Hepatocyte (in vitro differentiated cells): ENCODE data around the gene SYNDIG1. TPM values are rescaled to one million over a fixed set of nuclear protein-coding genes. Genes with fewer than 3 reads are reported as not detected.

Source experiments
- DNase-seq: peaks from one replicate; pipeline ENCODE4 v3.0.0-alpha.2; 2016; ENCODE audit warnings: low spot score
- H2AFZ ChIP-seq: fragments of 200-600 bp; sonication (generic); 2 replicates; pipeline ENCODE4 v1.6.0; 2016; ENCODE audit warnings: antibody characterized with exemption, mild to moderate bottlenecking
- H3K27ac ChIP-seq: fragments of 200-600 bp; sonication (generic); 2 replicates; pipeline ENCODE4 v1.5.1; 2016; ENCODE audit warnings: mild to moderate bottlenecking
- H3K27me3 ChIP-seq: fragments of 200-600 bp; sonication (generic); 2 replicates; pipeline ENCODE4 v1.6.1; 2016
- H3K36me3 ChIP-seq: fragments of 200-600 bp; sonication (generic); replicated peaks from 2 replicates; pipeline ENCODE4 v1.5.1; 2016; ENCODE audit warnings: low read depth; ENCODE audit not compliant: insufficient read depth
- H3K4me1 ChIP-seq: fragments of 200-600 bp; sonication (generic); 2 replicates; pipeline ENCODE4 v1.5.1; 2016; ENCODE audit warnings: mild to moderate bottlenecking, moderate library complexity; ENCODE audit not compliant: insufficient read depth
- H3K4me2 ChIP-seq: fragments of 200-600 bp; sonication (generic); 2 replicates; pipeline ENCODE4 v1.6.0; 2016
- H3K4me3 ChIP-seq: fragments of 200-600 bp; sonication (generic); 2 replicates; pipeline ENCODE4 v1.5.1; 2016; ENCODE audit warnings: mild to moderate bottlenecking
- H3K79me2 ChIP-seq: fragments of 200-600 bp; sonication (generic); 2 replicates; pipeline ENCODE4 v1.6.0; 2017; ENCODE audit warnings: mild to moderate bottlenecking
- H3K9me2 ChIP-seq: fragments of 200-600 bp; sonication (generic); replicated peaks from 2 replicates; pipeline ENCODE4 v1.6.0; 2017; ENCODE audit warnings: mild to moderate bottlenecking; ENCODE audit not compliant: insufficient read depth
- H3K9me3 ChIP-seq: fragments of 200-600 bp; sonication (generic); 2 replicates; pipeline ENCODE4 v1.5.1; 2016; ENCODE audit warnings: low read depth, mild to moderate bottlenecking
- H4K20me1 ChIP-seq: fragments of 200-600 bp; sonication (generic); 2 replicates; pipeline ENCODE4 v1.6.0; 2016; ENCODE audit warnings: mild to moderate bottlenecking; ENCODE audit not compliant: insufficient read depth, poor library complexity, severe bottlenecking
- CTCF ChIP-seq: fragments of 200-600 bp; sonication (generic); IDR thresholded peaks from 2 replicates; pipeline ENCODE4 v1.5.1; 2016; ENCODE audit warnings: antibody characterized with exemption, mild to moderate bottlenecking; ENCODE audit not compliant: poor library complexity
- EZH2 ChIP-seq: fragments of 200-600 bp; sonication (generic); IDR thresholded peaks from 2 replicates; pipeline ENCODE4 v1.6.1; 2016; ENCODE audit warnings: antibody characterized with exemption, mild to moderate bottlenecking, borderline replicate concordance
- EZH2phosphoT487 ChIP-seq: fragments of 200-600 bp; sonication (generic); IDR thresholded peaks from one replicate; pipeline ENCODE4 v1.6.1; 2018; ENCODE audit warnings: antibody characterized with exemption, mild to moderate bottlenecking, low read depth, moderate library complexity; ENCODE audit not compliant: unreplicated experiment, severe bottlenecking
- WGBS: methylation state at CpG from one replicate; pipeline ENCODE4 v1.1.6; 2016; ENCODE audit warnings: low lambda C conversion rate; ENCODE audit errors: missing lambda C conversion rate; 5-methylcytosine and 5-hydroxymethylcytosine counted together
- polyA plus RNA-seq: library from polyadenylated mRNA; unstranded; fragments of >200 nt; fragmentation: Nextera tagmentation; extraction: Ambion mirVana; gene quantifications from 2 replicates; pipeline ENCODE4 v1.2.1, GENCODE V29; 2016
- total RNA-seq: library from RNA; depleted of rRNA; stranded (reverse); fragments of >200 nt; gene quantifications from 2 replicates; pipeline ENCODE4 v1.2.3, GENCODE V29; 2014

Gene SYNDIG1
- total and polyA plus RNA-seq, 2 experiments from 2014 or later = 1.5 to 2.3 TPM

- no peaks in the 10 kb centered on the region for H3K9me2 ChIP-seq
- H3K4me1 ChIP-seq = no peaks in the 10 kb centered on the region
- no peak overlapping the region for H3K27ac ChIP-seq
- no peaks in the 10 kb centered on the region for H3K9me3 ChIP-seq
- no peaks in the 10 kb centered on the region for H3K79me2 ChIP-seq
- H2AFZ ChIP-seq = no peak overlapping the region
- no peaks in the 10 kb centered on the region for H3K36me3 ChIP-seq
- TF ChIP-seq EZH2phosphoT487 (no peak), EZH2 (no peak), CTCF (no peak)
- H3K4me3 ChIP-seq = no peak overlapping the region
- H3K27me3 ChIP-seq = no peaks in the 10 kb centered on the region
- WGBS = 94% methylated on average over 2 of the region's 2 CpGs
- no peak overlapping the region for H3K4me2 ChIP-seq
- H4K20me1 ChIP-seq = no peaks in the 10 kb centered on the region
- no peak for DNase-seq
Measured at GRCh38 chr20:24643731-24644626, 174.6 kb downstream of the SYNDIG1 start.

GRCh38 chr20:24646321-24646720, 176.9 kb downstream of the SYNDIG1 start:
- Histone ChIP-seq H3K27ac (no peak overlapping the region), H3K4me1 (peaks cover 14% of the 10 kb centered on the region), H2AFZ (no peak overlapping the region), H3K79me2 (no peaks in the 10 kb centered on the region), H3K27me3 (no peaks in the 10 kb centered on the region), H3K4me3 (no peak overlapping the region), H3K36me3 (no peaks in the 10 kb centered on the region), H3K9me3 (no peaks in the 10 kb centered on the region), H3K9me2 (no peaks in the 10 kb centered on the region), H4K20me1 (no peaks in the 10 kb centered on the region), H3K4me2 (no peak overlapping the region)
- no peak for DNase-seq
- TF ChIP-seq EZH2phosphoT487 = no peak
- TF ChIP-seq EZH2 = no peak
- no peak for TF ChIP-seq CTCF
- 90% methylated on average over 10 of the region's 10 CpGs for WGBS

GRCh38 chr20:24647713-24648112, 178.3 kb downstream of the SYNDIG1 start:
- no peak for DNase-seq
- no peak overlapping the region for H3K27ac ChIP-seq
- no peaks in the 10 kb centered on the region for H3K79me2 ChIP-seq
- no peaks in the 10 kb centered on the region for H3K27me3 ChIP-seq
- H2AFZ ChIP-seq = no peak overlapping the region
- TF ChIP-seq EZH2 = no peak
- TF ChIP-seq EZH2phosphoT487 = no peak
- no peak for TF ChIP-seq CTCF
- H3K9me3 ChIP-seq = no peaks in the 10 kb centered on the region
- 85% methylated on average over 2 of the region's 2 CpGs for WGBS
- no peaks in the 10 kb centered on the region for H4K20me1 ChIP-seq
- no peaks in the 10 kb centered on the region for H3K9me2 ChIP-seq
- H3K4me3 ChIP-seq = no peak overlapping the region
- peaks cover 16% of the 10 kb centered on the region for H3K4me1 ChIP-seq
- H3K4me2 ChIP-seq = no peak overlapping the region
- no peaks in the 10 kb centered on the region for H3K36me3 ChIP-seq
